Naive thymus-derived CD4-positive, alpha-beta T cell (primary cell): ENCODE data around the gene AHI1. TPM values are rescaled to one million over a fixed set of nuclear protein-coding genes. Genes with fewer than 3 reads are reported as not detected.

Experiments
- ATAC-seq: fragments of 150-1000 bp; cut with Tn5 transposase; 2 replicates; pipeline ENCODE4 v1.10.0; 2021; ENCODE audit warnings: mild to moderate bottlenecking, moderate library complexity
- CTCF ChIA-PET: fragments of 350-600 bp; sonication (Branson Sonifier 250); formaldehyde crosslinking; loops from one replicate; lab custom pipeline; 2021; ENCODE audit warnings: antibody characterized with exemption; lab: Charles Lee
- POLR2A ChIA-PET: fragments of 350-600 bp; sonication (Branson Sonifier 250); formaldehyde crosslinking; loops from one replicate; lab custom pipeline; 2021; ENCODE audit warnings: antibody characterized with exemption, inconsistent platforms; lab: Charles Lee
- DNase-seq, 9 donors: peaks; one replicate each; pipeline versions ENCODE4 v3.0.0 to v3.0.0-alpha.2; 2020 to 2022; ENCODE audit warnings: mixed read lengths in 1 of 9
- H3K27ac ChIP-seq: one replicate; pipeline ENCODE4 v1.7.0; 2013; ENCODE audit warnings: mild to moderate bottlenecking, low read depth, low read length, moderate library complexity
- H3K27me3 ChIP-seq, 2 donors: one replicate each; pipeline ENCODE4 v1.7.0; 2013; ENCODE audit warnings: low read length in 2 of 2, mild to moderate bottlenecking in 2 of 2, moderate library complexity in 2 of 2; ENCODE audit not compliant: control insufficient read depth in 2 of 2, insufficient read depth in 2 of 2
- H3K36me3 ChIP-seq, 3 experiments: 1 replicate in 2 of 3; 2 replicates in 1 of 3; pipeline ENCODE4 v1.7.0; 2013; ENCODE audit warnings: low read length in 3 of 3, mild to moderate bottlenecking in 3 of 3, moderate library complexity in 1 of 3; ENCODE audit not compliant: insufficient read depth in 3 of 3, control insufficient read depth in 2 of 3
- H3K4me1 ChIP-seq, 2 donors: one replicate each; pipeline ENCODE4 v1.7.0; 2013; ENCODE audit warnings: low read length in 2 of 2, mild to moderate bottlenecking in 2 of 2, moderate library complexity in 1 of 2; ENCODE audit not compliant: control insufficient read depth in 2 of 2, insufficient read depth in 2 of 2
- H3K4me3 ChIP-seq: 2 replicates; pipeline ENCODE4 v1.7.0; 2013; ENCODE audit warnings: mild to moderate bottlenecking, low read length
- H3K9me3 ChIP-seq, 3 experiments: 1 replicate in 2 of 3; 2 replicates in 1 of 3; pipeline ENCODE4 v1.7.0; 2013; ENCODE audit warnings: low read length in 3 of 3; ENCODE audit not compliant: control insufficient read depth in 2 of 3
- H3K27ac Mint-ChIP-seq, 9 donors: one replicate each; pipeline ENCODE4 v1.8.0; 2020 to 2022; ENCODE audit warnings: mixed read lengths in 9 of 9, mild to moderate bottlenecking in 8 of 9, moderate library complexity in 5 of 9, inconsistent platforms in 2 of 9
- H3K27me3 Mint-ChIP-seq, 5 donors: one replicate each; pipeline ENCODE4 v1.8.0; 2021 to 2022; ENCODE audit warnings: mixed read lengths in 5 of 5, mild to moderate bottlenecking in 1 of 5
- H3K36me3 Mint-ChIP-seq, 5 donors: one replicate each; pipeline ENCODE4 v1.8.0; 2020 to 2022; ENCODE audit warnings: mixed read lengths in 5 of 5, mild to moderate bottlenecking in 3 of 5, inconsistent platforms in 1 of 5
- H3K4me1 Mint-ChIP-seq, 7 donors: one replicate each; pipeline ENCODE4 v1.8.0; 2020 to 2022; ENCODE audit warnings: mixed read lengths in 7 of 7, mild to moderate bottlenecking in 3 of 7, inconsistent platforms in 1 of 7
- H3K4me3 Mint-ChIP-seq, 10 donors: one replicate each; pipeline ENCODE4 v1.8.0; 2020 to 2022; ENCODE audit warnings: mild to moderate bottlenecking in 10 of 10, mixed read lengths in 10 of 10, moderate library complexity in 6 of 10, inconsistent platforms in 2 of 10
- H3K9me3 Mint-ChIP-seq, 11 donors: one replicate each; pipeline ENCODE4 v1.8.0; 2020 to 2022; ENCODE audit warnings: mixed read lengths in 11 of 11, mild to moderate bottlenecking in 4 of 11, inconsistent platforms in 1 of 11, moderate library complexity in 1 of 11
- intact Hi-C, 2 donors: fragments of 100-400 bp; cut with micrococcal nuclease; formaldehyde crosslinking; loops; one replicate each; pipeline ENCODE4 v1.15.1; 2023
- polyA plus RNA-seq, 2 donors: library from polyadenylated mRNA; unstranded; fragments of 300-500 nt; fragmentation: Illumina TruSeq; gene quantifications; one replicate each; pipeline ENCODE4 v1.2.3, GENCODE V29; 2021
- total RNA-seq, 6 experiments: library from RNA in 5 of 6; stranded (reverse) in 5 of 6; gene quantifications; 1 replicate in 5 of 6; 2 replicates in 1 of 6; pipeline ENCODE4 v1.2.3 and lab custom pipeline; 2021 to 2026

The AHI1 gene
- total and polyA plus RNA-seq, 7 experiments from 2014 or later: 1.9 to 31.3 (median 13.3) TPM

DNA sequence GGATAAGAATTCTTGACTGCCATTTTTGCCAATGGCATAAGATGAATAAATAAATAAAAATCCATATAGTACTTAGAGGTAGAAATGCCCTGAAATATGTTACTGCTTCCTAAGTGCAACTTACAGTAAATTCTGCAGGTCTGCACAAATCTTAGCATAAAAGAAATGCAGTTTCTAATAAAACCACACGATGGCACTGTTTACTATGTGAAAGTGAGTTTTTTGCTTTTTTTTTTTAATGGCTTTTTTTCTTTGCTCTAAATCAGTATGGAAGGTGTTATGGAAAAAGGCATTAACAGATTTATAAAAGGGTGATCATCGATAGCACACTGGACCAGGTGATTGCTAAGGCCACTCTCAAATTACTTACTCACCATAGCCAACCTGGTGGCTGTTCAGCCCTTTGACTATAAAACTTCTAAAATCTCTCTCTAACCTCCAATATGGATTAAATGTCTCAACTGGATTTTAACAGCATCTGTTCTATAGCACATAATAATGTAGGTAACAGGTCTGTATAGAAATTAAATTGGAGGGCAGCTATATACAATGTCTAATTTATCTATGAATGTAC is 45.8 kb downstream of the AHI1 start:
- ATAC-seq: peak; percentile 63

DNA sequence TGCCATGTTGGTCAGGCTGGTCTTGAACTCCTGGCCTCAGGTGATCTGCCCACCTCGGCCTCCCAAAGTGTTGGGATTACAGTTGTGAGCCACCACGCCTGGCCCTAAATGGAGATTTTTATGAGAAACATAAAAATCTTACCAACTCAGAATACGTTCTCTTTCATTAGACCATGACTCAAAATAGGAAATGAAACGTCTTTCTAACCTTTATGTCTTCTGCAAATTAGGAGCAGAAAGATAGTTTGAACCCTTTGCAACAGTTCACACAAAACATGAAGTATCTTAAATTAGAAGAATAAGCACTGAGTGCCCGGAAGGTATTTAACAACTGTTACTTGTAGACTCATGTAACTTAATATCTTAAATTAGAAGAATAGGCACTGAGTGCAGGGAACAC is 48.3 kb downstream of the AHI1 start:
- DNase-seq (no peak), ATAC-seq (no peak)
- H3K4me1 Mint-ChIP-seq: peaks cover 0 to 5% (median 0%) of the 10 kb centered on the region in 7 donors
- no peak overlapping the region for H3K4me3 Mint-ChIP-seq
- intact Hi-C loops: no loop called here
- H3K9me3 Mint-ChIP-seq: no peaks in the 10 kb centered on the region
- H3K4me1 ChIP-seq: no peaks in the 10 kb centered on the region
- H3K9me3 ChIP-seq: no peaks in the 10 kb centered on the region
- ChIA-PET CTCF (interaction anchor here (0.6 to 1.8 kb wide), 2 partner anchors 9 to 485 kb away, joined by 3 to 6 read pairs; no protein-coding TSS in a partner anchor), POLR2A (interaction anchor here (0.6 kb wide), 1 partner anchor 9 kb away, joined by 3 read pairs; no protein-coding TSS in a partner anchor)
- no peak overlapping the region for H3K27ac ChIP-seq
- no peaks in the 10 kb centered on the region for H3K36me3 ChIP-seq
- no peaks in the 10 kb centered on the region for H3K27me3 Mint-ChIP-seq
- H3K27ac Mint-ChIP-seq: no peak overlapping the region
- H3K27me3 ChIP-seq: no peaks in the 10 kb centered on the region
- H3K4me3 ChIP-seq: no peak overlapping the region
- peaks cover 0 to 7% (median 0%) of the 10 kb centered on the region in 5 donors for H3K36me3 Mint-ChIP-seq

More for the DNA sequence above, 45.8 kb downstream of the AHI1 start:
- no peaks in the 10 kb centered on the region for H3K36me3 ChIP-seq
- H3K27me3 ChIP-seq: no peaks in the 10 kb centered on the region
- H3K27ac ChIP-seq: no peak overlapping the region
- H3K27ac Mint-ChIP-seq: no peak overlapping the region
- no peaks in the 10 kb centered on the region for H3K9me3 ChIP-seq
- no peak overlapping the region for H3K4me3 Mint-ChIP-seq
- H3K4me3 ChIP-seq: no peak overlapping the region
- no peaks in the 10 kb centered on the region for H3K27me3 Mint-ChIP-seq
- H3K4me1 Mint-ChIP-seq: peaks cover 0 to 4% (median 0%) of the 10 kb centered on the region in 7 donors
- H3K4me1 ChIP-seq: no peaks in the 10 kb centered on the region
- DNase-seq: peak in 6 of 9 donors; percentile 13 to 54 (median 44)
- ChIA-PET CTCF (interaction anchor here (0.9 to 1.6 kb wide), 4 partner anchors 83 to 867 kb away, joined by 3 to 7 read pairs (median 3); no protein-coding TSS in a partner anchor), POLR2A (no interaction called here)
- H3K9me3 Mint-ChIP-seq: no peaks in the 10 kb centered on the region
- peaks cover 0 to 2% (median 0%) of the 10 kb centered on the region in 5 donors for H3K36me3 Mint-ChIP-seq
- intact Hi-C loops: loop anchor here (1.0 to 2.0 kb wide), 7 partner anchors 45 to 866 kb away; partner anchors contain the start of gene AHI1 (in 2 of the 2)

DNA sequence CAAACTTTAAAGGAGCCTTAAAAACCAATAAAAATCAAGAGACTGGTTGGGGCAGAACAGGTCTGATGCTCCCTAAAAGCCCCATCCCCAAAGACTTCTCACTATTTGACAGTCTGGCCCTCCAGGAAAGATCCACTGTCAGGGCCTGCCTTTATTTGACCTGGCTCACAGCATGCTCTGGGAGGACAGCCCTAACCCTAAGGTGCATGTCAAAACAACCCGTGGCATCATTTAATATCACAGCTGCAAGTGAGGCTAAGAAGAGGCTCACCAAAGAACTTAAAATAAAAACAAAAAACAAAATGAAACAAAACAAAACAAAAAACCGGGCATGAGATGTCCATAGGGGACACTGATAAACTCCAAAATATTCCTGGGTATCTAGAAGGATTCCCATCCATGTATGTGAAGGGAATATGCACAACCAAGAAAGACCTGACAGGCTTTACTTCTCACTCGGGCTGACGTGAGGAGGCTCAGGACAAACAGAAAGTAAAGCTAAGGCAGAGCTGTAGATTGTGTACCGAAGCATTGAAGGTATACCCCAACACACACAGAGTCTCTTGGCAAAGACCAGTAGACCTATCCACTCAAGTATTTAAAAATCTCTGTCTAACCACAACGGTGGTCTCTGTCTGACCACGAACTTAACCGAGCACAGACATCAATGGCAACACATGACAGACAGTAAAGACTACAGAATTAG is 57.3 kb downstream of the AHI1 start:
- Mint-ChIP-seq H3K27ac (peak overlapping the region; percentile 55 to 89 (median 76)), H3K27me3 (no peaks in the 10 kb centered on the region), H3K4me1 (peaks cover 12 to 28% (median 20%) of the 10 kb centered on the region in 7 donors), H3K4me3 (peak overlapping the region; percentile 56 to 85 (median 74)), H3K9me3 (no peaks in the 10 kb centered on the region), H3K36me3 (peaks cover 0 to 8% (median 3%) of the 10 kb centered on the region in 5 donors)
- intact Hi-C loops: no loop called here
- H3K4me1 ChIP-seq: peaks cover 0 to 8% of the 10 kb centered on the region in 2 donors
- ChIA-PET POLR2A (interaction anchor here (0.9 kb wide), 1 partner anchor 56 kb away, joined by 3 read pairs; no protein-coding TSS in a partner anchor), CTCF (interaction anchor here (0.7 to 2.1 kb wide), 6 partner anchors 10 to 1377 kb away, joined by 3 to 6 read pairs (median 3); no protein-coding TSS in a partner anchor)
- no peaks in the 10 kb centered on the region for H3K36me3 ChIP-seq
- H3K4me3 ChIP-seq: no peak overlapping the region
- peak in 5 of 9 donors; percentile 11 to 35 (median 19) for DNase-seq
- no peaks in the 10 kb centered on the region for H3K27me3 ChIP-seq
- peak; percentile 79 for ATAC-seq
- H3K9me3 ChIP-seq: no peaks in the 10 kb centered on the region
- peak overlapping the region; percentile 5 for H3K27ac ChIP-seq

DNA sequence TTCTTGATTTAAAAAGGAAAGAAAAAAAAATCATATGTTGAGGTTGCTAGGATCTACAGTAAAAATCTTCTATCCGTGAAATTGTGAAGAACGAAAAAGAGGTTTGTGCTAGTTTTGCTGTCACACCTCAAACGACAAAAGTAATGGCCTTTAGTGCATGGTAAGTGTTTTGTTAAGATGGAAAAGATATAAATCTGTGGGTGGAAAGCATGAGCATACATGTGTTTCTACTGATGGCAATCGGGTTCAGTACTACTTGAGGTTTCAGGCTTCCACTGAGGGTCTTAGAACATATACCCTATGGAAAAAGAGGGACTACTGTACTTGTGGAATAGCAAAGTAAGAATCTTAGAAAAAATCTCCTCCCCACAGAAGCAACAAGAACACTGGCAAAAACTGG is 58.0 kb downstream of the AHI1 start:
- H3K4me1 ChIP-seq: peaks cover 0 to 8% of the 10 kb centered on the region in 2 donors
- ATAC-seq (no peak), DNase-seq (peak in 1 of 9 donors; percentile 3)
- peak overlapping the region in 8 of 10 donors; percentile 15 to 85 (median 72) for H3K4me3 Mint-ChIP-seq
- no peaks in the 10 kb centered on the region for H3K9me3 ChIP-seq
- H3K4me1 Mint-ChIP-seq: peaks cover 12 to 28% (median 20%) of the 10 kb centered on the region in 7 donors
- CTCF ChIA-PET: interaction anchor here (0.7 to 2.1 kb wide), 6 partner anchors 11 to 1316 kb away, joined by 3 to 6 read pairs (median 3); no protein-coding TSS in a partner anchor
- peaks cover 0 to 5% (median 0%) of the 10 kb centered on the region in 11 donors for H3K9me3 Mint-ChIP-seq
- H3K36me3 ChIP-seq: no peaks in the 10 kb centered on the region
- no peaks in the 10 kb centered on the region for H3K27me3 Mint-ChIP-seq
- peak overlapping the region in 8 of 9 donors; percentile 1 to 87 (median 52) for H3K27ac Mint-ChIP-seq
- peaks cover 0 to 8% (median 3%) of the 10 kb centered on the region in 5 donors for H3K36me3 Mint-ChIP-seq
- H3K27ac ChIP-seq: no peak overlapping the region
- no peaks in the 10 kb centered on the region for H3K27me3 ChIP-seq
- POLR2A ChIA-PET: interaction anchor here (0.7 kb wide), 1 partner anchor 1745 kb away, joined by 3 read pairs; no protein-coding TSS in a partner anchor
- no peak overlapping the region for H3K4me3 ChIP-seq
- intact Hi-C loops: loop anchor here (1.0 to 5.0 kb wide), 8 partner anchors 252 to 1329 kb away; no protein-coding TSS in a partner anchor

DNA sequence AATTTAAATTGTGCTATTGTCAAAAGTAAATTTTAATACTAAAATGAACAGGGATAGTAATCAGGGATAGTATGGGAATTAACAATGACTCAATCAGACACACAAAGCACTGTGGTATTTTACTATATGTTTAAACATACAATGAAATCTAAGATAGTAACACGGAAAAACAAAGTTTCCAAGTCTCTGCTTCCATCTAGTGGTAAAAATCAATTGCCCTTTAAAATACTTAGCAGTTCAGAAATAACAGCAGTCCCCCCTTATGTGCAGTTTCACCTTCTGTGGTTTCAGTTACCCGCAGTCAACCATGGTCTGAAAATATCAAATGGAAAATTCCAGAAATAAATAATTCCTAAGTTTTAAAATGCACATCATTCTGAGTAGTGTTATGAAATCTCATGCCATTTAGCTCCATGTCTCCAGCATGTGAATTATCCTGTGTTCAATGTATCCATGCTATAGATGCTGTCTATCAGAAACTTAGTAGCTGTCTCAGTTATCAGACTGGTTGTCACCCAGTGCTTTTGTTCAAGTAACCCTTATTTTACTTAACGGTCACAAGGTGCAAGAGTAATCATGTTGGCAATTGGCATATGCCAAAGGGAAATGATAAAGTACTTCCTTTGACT is 58.5 kb downstream of the AHI1 start:
- H3K4me1 ChIP-seq: peaks cover 0 to 8% of the 10 kb centered on the region in 2 donors
- Mint-ChIP-seq H3K9me3 (peaks cover 0 to 6% (median 0%) of the 10 kb centered on the region in 11 donors), H3K27me3 (no peaks in the 10 kb centered on the region), H3K27ac (peak overlapping the region in 7 of 9 donors; percentile 7 to 87 (median 60)), H3K4me3 (peak overlapping the region in 8 of 10 donors; percentile 15 to 85 (median 72)), H3K36me3 (peaks cover 0 to 4% (median 0%) of the 10 kb centered on the region in 5 donors), H3K4me1 (peaks cover 12 to 27% (median 20%) of the 10 kb centered on the region in 7 donors)
- H3K4me3 ChIP-seq: no peak overlapping the region
- POLR2A ChIA-PET: interaction anchor here (0.7 kb wide), 1 partner anchor 1746 kb away, joined by 3 read pairs; no protein-coding TSS in a partner anchor
- no peaks in the 10 kb centered on the region for H3K9me3 ChIP-seq
- CTCF ChIA-PET: interaction anchor here (0.6 to 1.4 kb wide), 6 partner anchors 14 to 1315 kb away, joined by 3 read pairs; no protein-coding TSS in a partner anchor
- no peaks in the 10 kb centered on the region for H3K27me3 ChIP-seq
- no peak overlapping the region for H3K27ac ChIP-seq
- DNase-seq (peak in 6 of 9 donors; percentile 23 to 39 (median 27)), ATAC-seq (peak; percentile 72)
- intact Hi-C loops: loop anchor here (1.0 to 5.0 kb wide), 8 partner anchors 252 to 1328 kb away; no protein-coding TSS in a partner anchor
- H3K36me3 ChIP-seq: no peaks in the 10 kb centered on the region
